Prostate gland (tissue), 2 donors: ENCODE data around the gene ANKRD6. TPM values are rescaled to one million over a fixed set of nuclear protein-coding genes. Genes with fewer than 3 reads are reported as not detected.

Experiments used
- DNase-seq: peaks from one replicate; pipeline ENCODE4 v3.0.0-alpha.2; 2019; ENCODE audit warnings: low spot score
- H3K27ac ChIP-seq, 2 donors: fragments of 200-600 bp; sonication (generic); 2 replicates each; pipeline ENCODE4 v1.5.1; 2017 to 2019
- H3K27me3 ChIP-seq: fragments of 200-600 bp; sonication (generic); replicated peaks from 2 replicates; pipeline ENCODE4 v1.5.1; 2019; ENCODE audit not compliant: insufficient read depth
- H3K36me3 ChIP-seq, 2 donors: fragments of 200-600 bp; sonication (generic); 1 replicate in 1 of 2; 2 replicates in 1 of 2; pipeline versions ENCODE4 v1.5.1 to v1.8.1; 2017 to 2019
- H3K4me1 ChIP-seq: fragments of 200-600 bp; sonication (generic); replicated peaks from 2 replicates; pipeline ENCODE4 v1.5.1; 2019
- H3K4me3 ChIP-seq, 2 donors: fragments of 200-600 bp; sonication (generic); 2 replicates each; pipeline ENCODE4 v1.5.1; 2017 to 2019
- H3K9me3 ChIP-seq: fragments of 200-600 bp; sonication (generic); 2 replicates; pipeline ENCODE4 v1.5.1; 2017
- POLR2A ChIP-seq: fragments of 450-650 bp; IDR thresholded peaks from one replicate; pipeline ENCODE4 v1.6.1; 2016; ENCODE audit warnings: antibody characterized with exemption, mild to moderate bottlenecking
- POLR2AphosphoS5 ChIP-seq: sonication (generic); formaldehyde crosslinking; IDR thresholded peaks from one replicate; pipeline ENCODE4 v1.6.1; 2017; ENCODE audit warnings: antibody characterized with exemption
- WGBS: methylation state at CpG from one replicate; pipeline ENCODE4 v1.1.5; 2018; 5-methylcytosine and 5-hydroxymethylcytosine counted together
- intact Hi-C: fragments of 100-400 bp; cut with DNase I; formaldehyde crosslinking; loops from one replicate; pipeline ENCODE4 v1.14.2; 2022
- small RNA-seq, 2 donors: library from RNA; depleted of rRNA; stranded (forward); fragments of <200 nt; gene quantifications; one replicate each; pipeline ENCODE3, GENCODE V24; 2016
- total RNA-seq, 2 donors: library from RNA; depleted of rRNA; stranded (reverse); fragments of >200 nt; gene quantifications; one replicate each; pipeline ENCODE4 v1.1.0, GENCODE V29; 2016
- TF ChIP-seq, protein P1 (sequence below), 4 experiments: fragments of 200-600 bp in 2 of 4; fragments of 450-650 bp in 2 of 4; sonication (generic) in 2 of 4; IDR thresholded peaks; 1 replicate in 3 of 4; 2 replicates in 1 of 4; pipeline ENCODE4 v1.5.1; 2016 to 2019; ENCODE audit warnings: antibody characterized with exemption in 4 of 4, mild to moderate bottlenecking in 2 of 4, moderate library complexity in 2 of 4

Gene ANKRD6
- total RNA-seq, 2 donors from 2014 or later = 11.9 to 30.9 TPM

DNA sequence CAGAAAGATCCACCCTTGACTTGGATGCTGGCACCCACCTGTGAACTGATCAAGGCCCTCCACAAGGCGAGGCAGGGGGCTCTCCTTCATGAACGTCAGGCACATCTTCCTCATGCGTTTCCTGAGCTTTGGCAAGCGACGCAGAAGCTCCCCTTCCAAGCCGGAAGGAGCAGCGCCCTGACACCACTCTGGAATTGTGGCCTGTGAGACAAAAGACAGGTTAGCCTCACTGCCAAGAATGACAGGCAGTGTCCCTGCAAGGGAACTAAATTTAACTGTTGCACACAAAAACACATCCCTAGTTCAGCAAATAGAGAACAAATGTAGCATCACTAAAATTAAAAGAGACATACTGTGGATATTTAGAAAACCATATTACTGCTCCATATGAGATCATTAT lies 247.6 kb downstream of the ANKRD6 start:
- no peak overlapping the region for H3K4me3 ChIP-seq
- no peak overlapping the region for H3K27ac ChIP-seq
- intact Hi-C loops = no loop called here
- no peaks in the 10 kb centered on the region for H3K4me1 ChIP-seq
- TF ChIP-seq POLR2AphosphoS5 (no peak), POLR2A (no peak)
- TF ChIP-seq, protein P1, sequence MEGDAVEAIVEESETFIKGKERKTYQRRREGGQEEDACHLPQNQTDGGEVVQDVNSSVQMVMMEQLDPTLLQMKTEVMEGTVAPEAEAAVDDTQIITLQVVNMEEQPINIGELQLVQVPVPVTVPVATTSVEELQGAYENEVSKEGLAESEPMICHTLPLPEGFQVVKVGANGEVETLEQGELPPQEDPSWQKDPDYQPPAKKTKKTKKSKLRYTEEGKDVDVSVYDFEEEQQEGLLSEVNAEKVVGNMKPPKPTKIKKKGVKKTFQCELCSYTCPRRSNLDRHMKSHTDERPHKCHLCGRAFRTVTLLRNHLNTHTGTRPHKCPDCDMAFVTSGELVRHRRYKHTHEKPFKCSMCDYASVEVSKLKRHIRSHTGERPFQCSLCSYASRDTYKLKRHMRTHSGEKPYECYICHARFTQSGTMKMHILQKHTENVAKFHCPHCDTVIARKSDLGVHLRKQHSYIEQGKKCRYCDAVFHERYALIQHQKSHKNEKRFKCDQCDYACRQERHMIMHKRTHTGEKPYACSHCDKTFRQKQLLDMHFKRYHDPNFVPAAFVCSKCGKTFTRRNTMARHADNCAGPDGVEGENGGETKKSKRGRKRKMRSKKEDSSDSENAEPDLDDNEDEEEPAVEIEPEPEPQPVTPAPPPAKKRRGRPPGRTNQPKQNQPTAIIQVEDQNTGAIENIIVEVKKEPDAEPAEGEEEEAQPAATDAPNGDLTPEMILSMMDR (IDR thresholded peaks at IDR 0.05) = no peak
- H3K36me3 ChIP-seq = peaks cover 6 to 11% of the 10 kb centered on the region in 2 donors
- H3K27me3 ChIP-seq = no peaks in the 10 kb centered on the region
- no peaks in the 10 kb centered on the region for H3K9me3 ChIP-seq
- WGBS = 92% methylated on average over 7 of the region's 7 CpGs
- no peak for DNase-seq

DNA sequence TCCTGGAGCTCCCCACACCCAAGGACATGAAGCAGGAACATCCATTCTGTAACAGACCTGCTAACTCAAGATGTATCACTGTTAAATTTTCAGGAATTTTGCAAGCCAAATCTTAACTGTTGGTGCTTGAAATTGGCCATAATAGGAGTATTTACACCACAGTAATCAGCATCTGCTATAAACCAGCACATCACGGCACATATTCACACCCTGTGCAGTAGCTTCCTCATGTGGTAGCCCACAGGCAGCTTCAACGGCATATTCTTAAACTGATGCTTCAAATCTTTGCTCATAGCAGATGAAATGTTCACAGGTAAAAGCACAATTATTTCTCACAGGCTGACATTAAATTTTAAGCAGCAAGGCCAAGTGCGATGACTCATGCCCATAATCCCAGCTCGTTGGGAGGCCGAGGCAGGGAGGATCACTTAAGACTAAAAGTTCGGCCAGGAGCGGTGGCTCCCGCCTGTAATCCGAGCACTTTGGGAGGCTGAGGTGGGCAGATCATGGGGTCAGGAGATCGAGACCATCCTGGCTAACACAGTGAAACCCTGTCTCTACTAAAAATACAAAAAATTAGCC lies 249.1 kb downstream of the ANKRD6 start:
- no peak for DNase-seq
- 92% methylated on average over 10 of the region's 10 CpGs for WGBS
- peaks cover 4 to 9% of the 10 kb centered on the region in 2 donors for H3K36me3 ChIP-seq
- no peak for TF ChIP-seq POLR2A
- TF ChIP-seq POLR2AphosphoS5 = no peak
- TF ChIP-seq, protein P1 (IDR thresholded peaks at IDR 0.05) = no peak
- intact Hi-C loops = no loop called here
- no peak overlapping the region for H3K27ac ChIP-seq
- H3K4me1 ChIP-seq = no peaks in the 10 kb centered on the region
- no peaks in the 10 kb centered on the region for H3K27me3 ChIP-seq
- no peak overlapping the region for H3K4me3 ChIP-seq
- no peaks in the 10 kb centered on the region for H3K9me3 ChIP-seq

DNA sequence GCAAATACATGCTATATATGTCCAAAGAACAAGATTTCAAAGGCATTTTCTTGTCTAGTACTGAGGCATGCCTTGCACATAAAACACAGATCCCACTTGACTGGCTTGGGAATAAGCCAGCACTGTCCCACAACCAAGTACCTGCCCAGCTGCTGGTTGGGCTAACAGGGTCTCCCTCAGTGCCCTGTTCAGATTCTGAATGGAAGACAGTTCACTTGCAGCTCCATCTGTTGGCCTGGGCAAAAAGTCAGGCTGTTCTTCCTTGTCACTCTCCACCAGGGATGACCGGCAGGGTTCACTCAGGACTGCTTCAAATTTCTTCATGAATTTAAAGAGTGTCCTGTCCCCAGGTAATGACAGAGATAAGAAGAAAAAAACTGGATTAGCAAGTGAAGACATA lies 250.0 kb downstream of the ANKRD6 start:
- intact Hi-C loops = no loop called here
- DNase-seq = no peak
- 94% methylated on average over 1 of the region's 1 CpG for WGBS
- H3K36me3 ChIP-seq = peaks cover 0 to 4% of the 10 kb centered on the region in 2 donors
- no peaks in the 10 kb centered on the region for H3K27me3 ChIP-seq
- TF ChIP-seq POLR2A (no peak), POLR2AphosphoS5 (no peak)
- TF ChIP-seq, protein P1 (IDR thresholded peaks at IDR 0.05) = no peak
- no peak overlapping the region for H3K4me3 ChIP-seq
- H3K9me3 ChIP-seq = no peaks in the 10 kb centered on the region
- no peaks in the 10 kb centered on the region for H3K4me1 ChIP-seq
- no peak overlapping the region for H3K27ac ChIP-seq

Small RNA genes lying within 50 kb of the gene (small RNA-seq; reads per million reads assigned to genes)
- 0 reads per million in 2 donors for gene RN7SL11P

Other genes starting within 250 kb of the ANKRD6 start
- gene GABRR1, start 215.8 kb upstream of the ANKRD6 start, total RNA-seq = under 1 TPM in 1 of 2 donors, not detected in 1; 0.97 TPM
- gene GABRR2, start 117.9 kb upstream of the ANKRD6 start, total RNA-seq = under 1 TPM; 0.14 to 0.40 TPM
- gene UBE2J1, start 80.4 kb upstream of the ANKRD6 start, total RNA-seq = 10 to 100 TPM; 31.7 to 98.4 TPM
- gene RRAGD, start 20.9 kb upstream of the ANKRD6 start, total RNA-seq = 10 to 100 TPM; 19.4 to 22.7 TPM
- gene LYRM2, start 205.6 kb downstream of the ANKRD6 start, total RNA-seq = 10 to 100 TPM; 21.3 to 25.7 TPM